Calu3 (cell line): ENCODE data around the gene KRTAP10-10. TPM values are rescaled to one million over a fixed set of nuclear protein-coding genes. Genes with fewer than 3 reads are reported as not detected.

Source experiments
- BruUV-seq: library from RNA; stranded (reverse); fragments of 400-500 nt; replicated peaks from 2 replicates; lab custom pipeline; 2021; lab: Mats Ljungman, UMichigan
- CTCF ChIA-PET: fragments of 300-600 bp; sonication (Branson Sonifier 250); formaldehyde crosslinking; loops from one replicate; lab custom pipeline; 2022; ENCODE audit warnings: antibody characterized with exemption; lab: Charles Lee
- DNase-seq: peaks from one replicate; pipeline ENCODE4 v3.0.0; 2022
- H3K27ac Mint-ChIP-seq: one replicate; pipeline ENCODE4 v1.8.0; 2022; ENCODE audit warnings: mixed read lengths; ENCODE audit not compliant: unreplicated experiment
- H3K27me3 Mint-ChIP-seq: one replicate; pipeline ENCODE4 v1.8.0; 2022; ENCODE audit warnings: mixed read lengths; ENCODE audit not compliant: unreplicated experiment
- H3K36me3 Mint-ChIP-seq: one replicate; pipeline ENCODE4 v1.8.0; 2022; ENCODE audit warnings: mild to moderate bottlenecking, moderate library complexity, mixed read lengths; ENCODE audit not compliant: insufficient read depth, unreplicated experiment
- H3K4me1 Mint-ChIP-seq: one replicate; pipeline ENCODE4 v1.8.0; 2022; ENCODE audit warnings: mild to moderate bottlenecking, low read depth, mixed read lengths; ENCODE audit not compliant: unreplicated experiment
- H3K4me3 Mint-ChIP-seq: one replicate; pipeline ENCODE4 v1.8.0; 2022; ENCODE audit warnings: mild to moderate bottlenecking, low read depth, moderate library complexity, mixed read lengths; ENCODE audit not compliant: unreplicated experiment
- H3K9me3 Mint-ChIP-seq: one replicate; pipeline ENCODE4 v1.8.0; 2022; ENCODE audit warnings: low read depth, mixed read lengths; ENCODE audit not compliant: unreplicated experiment
- CTCF ChIP-seq: fragments of 200-600 bp; IDR thresholded peaks from one replicate; pipeline ENCODE4 v1.8.0; 2022; ENCODE audit warnings: antibody characterized with exemption; ENCODE audit not compliant: unreplicated experiment
- intact Hi-C: fragments of 100-400 bp; cut with micrococcal nuclease; formaldehyde crosslinking; loops from one replicate; pipeline ENCODE4 v1.10.0; 2022; ENCODE audit not compliant: unreplicated experiment
- total RNA-seq: library from RNA; stranded (reverse); gene quantifications from 2 replicates; pipeline ENCODE4 v1.2.3, GENCODE V29; 2022

The KRTAP10-10 gene
- total RNA-seq, 1 experiment from 2014 or later, result not detected

DNA sequence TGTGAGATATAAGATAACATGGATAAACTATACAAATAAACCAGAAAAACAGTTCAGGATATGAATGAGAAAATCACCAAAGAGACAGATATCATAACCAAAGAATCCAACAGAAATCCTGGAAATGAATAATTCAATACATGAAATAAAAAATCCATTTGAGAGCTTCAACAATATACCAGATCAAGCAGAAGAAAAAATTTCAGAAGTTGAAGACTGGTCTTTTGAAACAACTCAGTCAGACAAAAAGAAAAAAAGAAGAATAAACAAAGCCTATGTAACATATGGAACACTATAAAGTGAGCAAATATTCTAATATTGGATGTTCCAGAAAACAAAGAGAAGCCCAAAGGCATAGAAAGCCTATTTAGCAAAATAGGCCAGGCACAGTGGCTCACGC is 34.8 kb downstream of the KRTAP10-10 start:
- TF ChIP-seq CTCF, result no peak
- peaks cover 85% of the 10 kb centered on the region for H3K27me3 Mint-ChIP-seq
- no peak overlapping the region for H3K27ac Mint-ChIP-seq
- no peak overlapping the region for H3K4me3 Mint-ChIP-seq
- intact Hi-C loops, result no loop called here
- H3K4me1 Mint-ChIP-seq, result no peaks in the 10 kb centered on the region
- peaks cover 2% of the 10 kb centered on the region for H3K9me3 Mint-ChIP-seq
- H3K36me3 Mint-ChIP-seq, result peaks cover 5% of the 10 kb centered on the region
- DNase-seq, result no peak
- no TSS peak for BruUV-seq
- CTCF ChIA-PET, result no interaction called here

- intact Hi-C loops, result no loop called here
- CTCF ChIA-PET, result no interaction called here
- Mint-ChIP-seq H3K27ac (no peak overlapping the region), H3K9me3 (no peaks in the 10 kb centered on the region), H3K4me1 (no peaks in the 10 kb centered on the region), H3K4me3 (no peak overlapping the region), H3K36me3 (peaks cover 5% of the 10 kb centered on the region), H3K27me3 (peaks cover 91% of the 10 kb centered on the region)
- no peak for DNase-seq
- no peak for TF ChIP-seq CTCF
- BruUV-seq, result no TSS peak
Observed at GRCh38 chr21:44677881-44678280, 40.7 kb downstream of the KRTAP10-10 start.

DNA sequence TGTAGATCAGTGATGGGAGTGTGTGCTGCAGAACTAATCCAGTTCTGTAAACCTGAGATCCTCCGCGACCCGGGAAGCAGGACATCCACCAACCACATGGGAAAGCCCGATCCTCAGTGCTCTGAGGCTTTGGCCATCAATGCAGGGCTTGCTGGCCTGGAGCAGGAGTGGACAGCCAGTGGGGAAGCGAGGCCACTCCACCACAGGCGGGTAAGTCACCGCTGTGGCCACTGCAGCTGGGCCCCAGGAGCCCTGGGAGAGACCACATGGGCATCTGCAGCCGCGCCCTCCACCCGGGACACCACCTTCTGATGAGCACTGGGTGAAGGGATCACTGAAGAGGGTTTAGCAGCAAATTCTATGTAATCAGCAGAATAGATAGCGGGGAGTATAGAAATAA is 44.0 kb downstream of the KRTAP10-10 start:
- peaks cover 5% of the 10 kb centered on the region for H3K36me3 Mint-ChIP-seq
- CTCF ChIA-PET, result no interaction called here
- H3K9me3 Mint-ChIP-seq, result no peaks in the 10 kb centered on the region
- DNase-seq, result no peak
- no peaks in the 10 kb centered on the region for H3K4me1 Mint-ChIP-seq
- TF ChIP-seq CTCF, result no peak
- intact Hi-C loops, result no loop called here
- peaks cover 92% of the 10 kb centered on the region for H3K27me3 Mint-ChIP-seq
- H3K4me3 Mint-ChIP-seq, result no peak overlapping the region
- H3K27ac Mint-ChIP-seq, result no peak overlapping the region
- no TSS peak for BruUV-seq

GRCh38 chr21:44681861-44682579 is 44.9 kb downstream of the KRTAP10-10 start, which contains the start of gene KRTAP12-1:
TSS of gene KRTAP12-1 (minus strand) at chr21:44682163. CDS start at chr21:44682123, 40 bp downstream.
- H3K9me3 Mint-ChIP-seq, result no peaks in the 10 kb centered on the region
- no TSS peak for BruUV-seq
- peaks cover 92% of the 10 kb centered on the region for H3K27me3 Mint-ChIP-seq
- H3K27ac Mint-ChIP-seq, result no peak within 1 kb of the TSS
- no peaks in the 10 kb centered on the region for H3K4me1 Mint-ChIP-seq
- TF ChIP-seq CTCF, result no peak
- DNase-seq, result no peak
- H3K4me3 Mint-ChIP-seq, result no peak within 1 kb of the TSS
- CTCF ChIA-PET, result no interaction called here
- no peaks in the 10 kb centered on the region for H3K36me3 Mint-ChIP-seq
- intact Hi-C loops, result no loop called here
